Stimulated activated CD4-positive, alpha-beta T cell treated with anti-CD3 and anti-CD28 coated beads, Interleukin-4, amount 100 ng/mL, for 24 hours (primary cell): ENCODE results near the gene PPME1.
A peak's percentile ranks its signal among the peaks of the same experiment; 100 is the strongest.

Source experiments
- DNase-seq: peaks from one replicate; pipeline ENCODE4 v3.0.0-alpha.2; 2020

Gene PPME1

GRCh38 chr11:74233683-74234082, 62.6 kb downstream of the PPME1 start:
- DNase-seq, result no peak

DNA sequence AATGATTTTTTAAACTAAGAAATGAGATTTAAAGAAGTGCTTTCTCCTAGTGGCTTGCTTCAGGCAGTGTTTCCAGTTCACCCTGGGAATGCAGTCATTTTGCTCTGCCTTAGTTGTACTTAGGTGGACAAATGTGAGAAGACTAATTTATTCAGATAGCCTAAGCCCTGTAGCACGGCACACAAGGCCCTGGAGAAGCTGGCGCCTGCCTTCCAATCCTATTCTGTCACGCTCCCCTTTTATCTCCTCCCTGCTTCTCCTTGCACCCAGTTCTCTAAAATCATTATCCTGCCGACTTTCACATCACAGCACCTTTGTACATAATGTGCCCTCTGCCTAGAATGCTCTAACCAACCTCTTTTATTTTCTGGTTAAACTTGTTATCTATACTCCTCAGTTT, 64.0 kb downstream of the PPME1 start:
- DNase-seq, result no peak

DNA sequence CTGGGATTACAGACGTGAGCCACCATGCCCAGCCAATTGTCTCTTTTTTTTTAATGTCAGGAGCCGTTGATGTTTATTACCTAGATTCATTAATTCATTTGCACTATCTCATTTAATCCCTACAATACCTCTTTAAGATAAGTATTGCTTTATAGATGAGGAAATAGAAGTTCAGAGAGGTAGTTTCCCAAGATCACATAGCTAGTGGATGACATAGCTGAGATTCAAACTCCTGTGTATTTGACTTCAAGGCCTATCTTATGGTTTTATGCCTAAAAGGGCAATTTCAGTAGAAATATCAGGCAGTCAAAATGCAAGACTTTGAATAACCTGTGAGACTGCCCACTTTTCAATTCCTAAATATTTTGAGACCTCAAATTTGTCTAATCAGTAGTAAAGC, 66.5 kb downstream of the PPME1 start:
- no peak for DNase-seq

DNA sequence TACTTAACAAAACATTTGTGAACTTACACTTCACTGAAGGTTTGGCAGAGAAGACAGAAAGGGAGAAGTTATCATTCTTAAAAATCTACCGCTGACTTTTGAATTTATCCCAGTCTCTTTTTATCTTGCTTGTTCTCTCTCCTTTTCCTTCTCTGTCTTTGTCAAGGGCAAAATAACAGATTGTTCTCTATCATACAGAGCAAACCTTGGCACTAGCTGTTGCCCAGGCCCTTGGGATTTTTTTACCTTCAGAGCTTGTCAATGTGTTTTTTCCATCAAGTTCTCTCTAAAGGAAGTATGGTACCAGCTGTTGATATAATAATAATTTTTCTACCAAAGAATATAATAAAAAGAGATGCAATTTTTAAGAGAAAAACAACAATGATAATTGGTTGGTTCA, 67.2 kb downstream of the PPME1 start:
- DNase-seq, result no peak

DNA sequence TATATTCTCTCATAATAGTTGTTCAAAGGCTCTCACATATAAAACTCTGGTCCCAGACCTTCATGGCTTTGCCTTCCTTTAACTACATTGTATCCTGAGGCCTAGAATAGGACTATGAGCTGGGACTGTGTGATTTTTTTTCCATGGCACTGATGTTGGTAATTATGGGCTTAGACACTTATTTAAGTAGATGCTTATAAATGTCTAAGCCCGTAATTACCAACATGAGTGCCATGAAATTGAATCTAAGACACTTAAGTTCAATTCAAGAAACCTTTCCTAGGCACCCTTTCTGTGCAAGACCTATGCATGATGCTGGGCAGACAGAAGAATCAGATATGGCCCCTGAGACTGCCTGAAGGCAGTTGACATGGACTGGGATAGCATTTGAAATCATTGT, 77.4 kb downstream of the PPME1 start:
- no peak for DNase-seq

- DNase-seq, result no peak
Observed at GRCh38 chr11:74249496-74249895, 78.4 kb downstream of the PPME1 start.

DNA sequence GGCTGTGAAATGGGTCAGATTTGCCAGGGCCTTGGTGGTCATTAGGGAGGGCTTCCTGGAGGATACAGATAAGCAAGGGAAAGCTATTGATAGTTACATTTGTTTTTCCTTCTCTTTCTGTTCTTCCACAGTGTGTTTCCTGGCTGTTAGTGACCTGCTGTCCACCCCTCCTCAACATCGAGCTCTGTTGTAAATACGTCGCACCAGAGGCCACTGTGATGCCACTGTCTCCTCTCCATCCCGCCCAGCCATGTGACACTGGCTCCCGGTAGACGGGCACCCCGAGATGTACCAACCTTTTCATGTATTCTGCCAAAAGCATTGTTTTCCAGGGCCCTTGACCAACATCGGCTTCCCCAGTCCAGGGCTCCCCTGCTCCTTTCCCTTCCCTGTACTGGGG, 82.3 kb downstream of the PPME1 start:
- DNase-seq, result no peak

DNA sequence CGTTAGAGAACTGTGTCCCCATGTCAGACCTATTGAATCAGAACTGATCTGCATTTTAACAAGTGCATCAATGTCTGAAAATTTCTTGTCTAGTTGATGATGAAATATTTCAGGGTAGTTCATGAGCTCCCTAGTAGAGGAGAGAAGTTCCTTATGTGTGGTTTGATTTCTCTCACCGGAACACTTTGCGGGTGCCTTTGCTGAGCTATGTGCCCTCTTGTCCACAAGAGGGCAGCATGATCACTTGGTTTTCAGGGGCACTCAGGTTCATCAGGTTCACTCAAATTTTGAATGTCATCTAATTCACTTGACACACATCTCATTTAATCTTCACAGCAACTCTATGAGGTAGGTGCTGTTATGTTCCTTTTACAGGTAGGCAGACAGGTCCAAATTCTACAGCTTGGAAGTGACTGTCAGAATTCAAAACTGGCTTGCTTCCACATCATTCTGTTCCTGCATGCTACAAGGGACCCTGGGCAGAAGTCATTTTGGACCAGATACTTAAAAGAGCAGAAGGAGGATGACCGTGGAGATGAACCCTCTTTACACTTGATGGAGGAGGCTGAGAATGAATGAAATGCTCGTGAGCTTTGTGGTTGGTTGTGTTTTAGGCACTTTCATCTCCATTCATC, 84.8 kb downstream of the PPME1 start:
- peak; percentile 49 for DNase-seq

DNA sequence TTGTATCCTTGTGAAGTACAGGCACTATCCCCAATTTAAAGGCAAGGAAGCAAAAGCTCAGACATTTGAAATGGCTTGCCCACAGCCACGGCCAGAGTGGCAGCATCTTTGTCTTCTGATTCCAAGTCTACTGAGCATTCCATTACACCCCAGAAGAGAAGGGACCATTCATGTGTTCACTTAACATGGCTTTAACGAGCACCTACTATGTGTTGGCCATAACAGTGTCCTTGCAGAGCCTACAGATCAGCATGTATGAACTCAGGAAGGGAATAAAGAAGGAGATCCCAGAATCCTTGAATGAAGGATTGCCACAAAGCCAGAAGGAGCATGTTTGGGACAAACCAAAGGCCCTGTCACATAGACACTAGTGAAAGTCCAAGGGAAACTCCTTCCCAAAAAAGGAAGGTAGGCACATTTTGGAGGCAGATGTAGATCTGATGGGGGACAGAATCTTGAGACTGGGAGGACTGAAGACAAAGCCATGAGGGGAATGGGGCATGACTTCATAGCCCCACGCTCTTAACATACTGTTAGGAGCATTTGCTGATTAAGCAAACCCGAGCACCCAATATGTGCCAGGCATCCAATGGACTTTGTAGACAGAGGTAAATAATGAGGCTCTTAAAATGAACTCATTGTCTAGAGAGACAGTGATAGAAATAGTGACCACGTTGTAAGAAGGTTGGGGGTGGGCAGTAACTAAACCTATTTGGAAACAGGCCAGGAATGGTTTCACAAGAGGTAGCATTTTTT, 85.5 kb downstream of the PPME1 start:
- DNase-seq, result no peak

- DNase-seq, result no peak
Observed at GRCh38 chr11:74257959-74258553, 87.0 kb downstream of the PPME1 start.

- DNase-seq, result no peak
Observed at GRCh38 chr11:74262725-74263124, 91.6 kb downstream of the PPME1 start.

GRCh38 chr11:74265256-74265655, 94.2 kb downstream of the PPME1 start:
- DNase-seq, result no peak

GRCh38 chr11:74267014-74267413, 95.9 kb downstream of the PPME1 start:
- DNase-seq, result no peak

GRCh38 chr11:74268456-74268855, 97.4 kb downstream of the PPME1 start:
- DNase-seq, result no peak

DNA sequence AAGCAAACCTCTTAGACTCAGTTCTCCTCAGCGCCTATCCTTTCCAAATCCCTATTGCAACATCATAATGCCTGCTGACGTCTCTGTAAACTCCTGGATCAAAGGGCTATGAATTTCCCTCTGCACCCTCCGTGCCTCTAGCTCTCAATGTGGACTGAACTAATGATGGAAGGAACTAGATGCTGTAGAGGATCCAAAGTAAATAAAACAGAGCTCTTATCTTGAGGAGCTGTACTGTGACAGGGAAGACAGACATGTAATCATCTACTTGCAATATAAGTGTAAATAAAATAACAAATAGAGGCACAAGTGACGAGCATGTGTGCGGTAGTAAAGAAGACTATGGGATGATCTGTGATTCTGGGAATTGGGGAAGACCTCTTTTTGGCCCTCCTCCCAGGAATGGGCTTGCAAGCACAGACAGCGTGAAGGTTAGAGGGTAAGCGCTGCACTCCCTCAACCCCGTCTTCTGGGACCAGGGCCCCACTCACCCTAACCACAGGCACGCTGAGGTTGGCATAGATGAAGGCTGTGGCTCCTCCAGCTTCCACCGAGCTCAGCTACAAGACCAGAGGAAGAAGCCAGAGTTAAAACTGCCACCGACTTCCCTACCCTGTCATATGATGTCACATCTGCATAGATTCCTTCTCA, 98.2 kb downstream of the PPME1 start:
- no peak for DNase-seq

- no peak for DNase-seq
Observed at GRCh38 chr11:74272276-74272675, 101.2 kb downstream of the PPME1 start.

- DNase-seq, result no peak
Observed at GRCh38 chr11:74276581-74276980, 105.5 kb downstream of the PPME1 start.

GRCh38 chr11:74278103-74278502, 107.0 kb downstream of the PPME1 start:
- DNase-seq, result no peak

- no peak for DNase-seq
Observed at GRCh38 chr11:74278721-74279161, 107.7 kb downstream of the PPME1 start.

- no peak for DNase-seq
Observed at GRCh38 chr11:74279256-74279655, 108.2 kb downstream of the PPME1 start.

- DNase-seq, result no peak
Observed at GRCh38 chr11:74280494-74280893, 109.4 kb downstream of the PPME1 start.

- no peak for DNase-seq
Observed at GRCh38 chr11:74282421-74282820, 111.3 kb downstream of the PPME1 start.

DNA sequence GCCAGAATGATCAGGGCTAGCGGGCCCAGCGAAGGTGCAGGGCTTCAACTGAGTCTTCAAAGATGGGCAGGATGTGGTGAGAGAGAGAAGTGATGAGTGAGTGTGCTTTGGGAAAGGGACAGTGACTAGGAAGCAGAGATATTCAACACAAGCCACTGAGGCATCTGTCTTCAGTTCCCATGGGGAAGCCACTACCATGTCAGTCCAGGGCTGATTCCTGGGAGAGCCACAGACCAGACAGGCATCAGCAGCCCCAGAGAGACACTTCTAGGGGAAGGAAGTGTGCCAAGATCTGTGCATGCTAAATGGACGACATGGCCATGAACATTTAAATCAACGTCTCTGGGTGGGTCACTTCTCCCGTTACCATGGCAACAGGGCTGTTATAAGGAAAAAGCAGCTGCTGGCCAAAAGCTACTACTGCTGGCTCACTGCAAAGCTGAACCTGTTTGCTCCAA, 111.9 kb downstream of the PPME1 start:
- no peak for DNase-seq
